Activated CD4-positive, alpha-beta T cell treated with anti-CD3 and anti-CD28 coated beads, Interleukin-2, amount 50 U/mL, for 48 hours (primary cell): ENCODE measurements around the gene AHI1.

Experiments used
- DNase-seq, 2 experiments: peaks; one replicate each; pipeline ENCODE4 v3.0.0-alpha.2; 2020

AHI1 gene

DNA sequence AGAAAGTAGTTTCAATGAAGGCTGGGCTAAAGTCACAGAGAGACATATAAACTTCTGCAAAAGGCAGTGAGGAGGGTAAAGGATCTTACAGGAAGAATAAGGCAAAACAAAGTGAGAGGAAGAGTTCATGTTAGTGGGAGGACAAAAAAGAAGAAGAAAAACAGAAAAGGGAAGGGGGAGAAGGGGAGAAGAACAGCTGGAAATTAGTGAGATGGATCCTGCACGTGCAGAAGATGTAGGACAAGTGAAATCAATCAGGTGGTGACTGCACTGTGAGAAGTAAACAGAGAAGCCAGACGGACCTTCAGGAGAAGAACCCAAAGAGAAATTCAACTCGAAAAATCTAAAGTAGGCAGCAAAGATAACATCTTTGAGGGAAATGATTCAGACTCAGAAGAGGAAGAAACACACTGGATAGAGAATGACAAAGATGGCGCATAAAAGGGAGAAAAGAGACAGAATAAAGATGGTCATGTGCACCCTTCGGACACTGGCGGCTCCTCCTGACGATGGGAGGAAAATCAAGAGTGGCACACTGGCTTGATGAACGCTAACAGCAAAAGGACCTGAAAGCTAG is 210.5 kb downstream of the AHI1 start:
- no peak for DNase-seq

DNA sequence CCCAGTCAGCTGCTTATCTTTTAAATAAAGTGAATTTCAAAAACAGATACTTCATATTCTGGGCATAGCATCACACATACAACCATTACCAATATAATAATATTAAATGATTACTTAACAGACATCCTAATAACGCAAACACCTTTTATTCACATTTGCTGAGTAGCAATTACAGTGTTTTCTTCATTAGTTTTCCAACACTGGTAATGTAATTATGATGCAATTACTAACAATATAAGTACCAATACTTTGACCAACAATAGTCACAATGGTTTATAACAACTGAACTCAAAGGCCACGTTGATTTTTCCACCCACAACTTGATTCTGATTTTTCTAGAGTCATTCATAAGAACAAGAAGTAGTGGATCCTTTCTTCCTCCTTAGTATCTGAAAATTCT is 212.4 kb downstream of the AHI1 start:
- no peak for DNase-seq

- no peak for DNase-seq
These were observed 213.6 kb downstream of the AHI1 start for GRCh38 chr6:135283926-135284325.

GRCh38 chr6:135282395-135282794 is 215.1 kb downstream of the AHI1 start:
- DNase-seq = no peak

DNA sequence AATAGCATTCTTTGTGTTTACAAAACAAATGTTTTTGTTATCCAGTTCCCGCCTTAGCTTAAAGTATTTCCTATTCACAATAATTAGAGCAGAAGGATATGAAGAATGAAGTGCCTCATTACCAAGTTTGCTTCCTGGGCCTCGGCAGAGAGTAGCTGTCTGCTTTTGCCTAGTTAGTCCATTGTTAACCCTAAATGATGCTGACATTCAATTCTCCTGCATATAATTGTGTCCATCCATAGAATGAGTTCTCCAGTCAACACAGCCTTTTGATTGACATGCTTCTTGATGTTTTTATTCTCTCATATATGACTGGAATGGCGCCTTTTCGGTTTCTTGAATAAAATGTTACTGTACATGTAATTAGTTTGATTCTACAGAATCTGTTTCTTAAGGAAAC is 215.6 kb downstream of the AHI1 start:
- no peak for DNase-seq

GRCh38 chr6:135281227-135281626 is 216.3 kb downstream of the AHI1 start:
- no peak for DNase-seq

DNA sequence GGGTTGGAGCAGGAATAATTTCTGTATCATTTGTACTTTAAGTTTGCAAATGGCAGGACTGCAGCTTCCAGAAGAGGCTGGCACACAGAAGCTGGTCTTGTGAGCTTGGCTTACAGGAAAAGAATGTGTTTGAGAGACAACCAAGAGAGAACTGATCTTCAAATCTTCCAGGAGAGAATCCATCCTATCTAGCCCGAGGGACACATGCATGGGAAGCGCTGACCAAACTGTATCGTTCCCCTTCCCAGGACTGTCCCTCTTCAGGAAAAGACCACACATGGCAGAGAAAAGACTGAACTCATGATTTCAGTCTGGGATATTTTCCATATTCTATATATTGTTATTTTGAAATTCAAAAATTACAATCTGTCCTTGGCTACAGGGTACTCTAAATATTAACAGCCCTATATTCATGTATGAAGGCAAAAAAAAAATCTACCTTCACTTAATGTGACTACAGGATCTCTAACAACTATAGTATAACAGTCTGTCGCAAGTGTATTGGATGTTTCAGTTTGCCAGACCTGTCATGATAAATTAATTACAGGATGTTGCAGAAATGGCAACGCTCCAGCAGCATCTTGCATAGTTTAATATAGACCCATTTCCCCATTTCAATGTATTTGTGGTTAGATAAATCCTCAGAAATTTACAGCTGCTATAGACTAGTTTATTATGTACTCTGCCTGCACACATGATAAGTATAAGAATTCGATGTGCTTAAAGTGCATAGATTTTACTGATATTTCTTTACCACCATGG is 217.0 kb downstream of the AHI1 start:
- no peak for DNase-seq

GRCh38 chr6:135277422-135277821 is 220.1 kb downstream of the AHI1 start:
- no peak for DNase-seq

GRCh38 chr6:135274561-135275293 is 222.8 kb downstream of the AHI1 start:
- DNase-seq = no peak

DNA sequence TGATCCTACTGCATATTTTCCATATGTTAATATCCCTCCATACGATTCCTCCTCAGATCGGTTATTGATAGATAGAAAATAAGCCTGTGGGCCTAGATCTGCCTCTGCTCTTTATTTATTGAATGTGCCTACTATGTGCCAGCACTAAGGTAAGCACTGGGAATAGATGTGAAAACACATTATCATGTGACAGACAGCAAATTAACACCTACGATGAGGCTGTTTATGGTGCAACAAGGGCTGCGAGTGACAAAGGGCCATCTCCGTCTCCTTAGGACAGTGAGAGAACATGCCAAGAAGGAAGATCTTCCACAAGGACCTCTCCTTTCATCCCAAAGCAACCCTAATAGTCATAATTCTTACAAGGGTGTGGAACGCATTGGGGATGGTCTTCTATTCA is 225.9 kb downstream of the AHI1 start:
- DNase-seq = no peak

GRCh38 chr6:135270676-135271536 is 226.6 kb downstream of the AHI1 start:
- no peak for DNase-seq

DNA sequence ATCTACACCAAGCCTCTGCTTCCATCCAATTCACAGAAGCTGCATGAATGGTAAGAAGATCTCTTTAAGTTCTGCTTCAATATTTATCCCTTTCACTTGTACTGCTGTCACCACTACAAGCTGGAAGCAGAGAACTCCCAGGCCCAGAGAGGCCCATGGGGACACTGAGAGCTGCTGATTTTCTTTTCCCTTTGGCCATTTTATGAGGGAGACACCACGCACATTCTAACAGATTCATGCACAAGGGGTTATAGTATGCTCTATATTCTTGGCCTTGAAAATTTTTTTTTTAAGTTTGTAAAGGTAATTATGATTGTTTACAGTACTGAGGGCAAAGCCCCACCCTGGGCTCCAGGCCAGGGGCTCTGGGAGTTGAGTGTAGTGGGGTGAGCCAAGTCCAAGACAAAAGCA is 228.1 kb downstream of the AHI1 start:
- no peak for DNase-seq

DNA sequence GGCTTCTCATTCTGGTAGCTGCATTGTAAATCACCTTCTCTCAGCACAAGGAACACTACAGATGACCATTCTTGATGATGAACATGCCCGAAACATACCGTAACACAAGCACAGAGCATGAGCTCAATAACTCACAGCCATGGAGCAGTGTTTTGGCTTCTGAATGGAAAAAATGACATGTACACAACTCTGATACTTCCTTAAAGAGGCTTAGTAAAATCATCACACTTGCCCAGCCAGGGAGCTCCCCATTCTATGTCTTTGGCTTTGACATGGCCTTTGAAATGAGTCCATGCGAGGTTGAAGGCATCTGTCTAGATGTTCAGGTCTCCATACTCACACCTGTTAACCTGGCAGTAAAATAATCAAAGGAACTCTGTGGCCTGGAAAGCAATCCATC is 228.8 kb downstream of the AHI1 start:
- DNase-seq = no peak

GRCh38 chr6:135268263-135268662 is 229.3 kb downstream of the AHI1 start:
- no peak for DNase-seq

DNA sequence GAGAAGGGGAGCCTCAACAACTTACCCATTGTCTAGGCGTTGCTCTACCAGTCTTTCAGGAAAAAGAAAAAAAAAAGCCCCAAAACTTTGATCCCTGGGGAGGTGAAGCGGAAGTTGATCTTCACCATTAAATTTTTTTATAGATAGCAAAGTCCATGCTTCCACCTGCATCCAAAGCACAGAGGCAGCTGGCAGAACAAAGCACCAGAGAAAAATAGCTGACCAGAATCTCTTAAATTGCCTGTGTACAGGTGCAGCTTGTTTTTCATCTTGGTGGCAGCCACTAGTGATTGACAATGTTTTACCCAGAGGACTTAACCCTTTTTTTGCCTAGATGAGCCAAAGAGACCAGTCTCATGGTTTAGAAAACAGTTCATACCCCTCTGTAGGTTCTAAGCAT is 230.5 kb downstream of the AHI1 start:
- DNase-seq = no peak

- DNase-seq = no peak
These were observed 230.9 kb downstream of the AHI1 start for GRCh38 chr6:135266675-135267074.

GRCh38 chr6:135265278-135265677 is 232.3 kb downstream of the AHI1 start:
- DNase-seq = no peak

DNA sequence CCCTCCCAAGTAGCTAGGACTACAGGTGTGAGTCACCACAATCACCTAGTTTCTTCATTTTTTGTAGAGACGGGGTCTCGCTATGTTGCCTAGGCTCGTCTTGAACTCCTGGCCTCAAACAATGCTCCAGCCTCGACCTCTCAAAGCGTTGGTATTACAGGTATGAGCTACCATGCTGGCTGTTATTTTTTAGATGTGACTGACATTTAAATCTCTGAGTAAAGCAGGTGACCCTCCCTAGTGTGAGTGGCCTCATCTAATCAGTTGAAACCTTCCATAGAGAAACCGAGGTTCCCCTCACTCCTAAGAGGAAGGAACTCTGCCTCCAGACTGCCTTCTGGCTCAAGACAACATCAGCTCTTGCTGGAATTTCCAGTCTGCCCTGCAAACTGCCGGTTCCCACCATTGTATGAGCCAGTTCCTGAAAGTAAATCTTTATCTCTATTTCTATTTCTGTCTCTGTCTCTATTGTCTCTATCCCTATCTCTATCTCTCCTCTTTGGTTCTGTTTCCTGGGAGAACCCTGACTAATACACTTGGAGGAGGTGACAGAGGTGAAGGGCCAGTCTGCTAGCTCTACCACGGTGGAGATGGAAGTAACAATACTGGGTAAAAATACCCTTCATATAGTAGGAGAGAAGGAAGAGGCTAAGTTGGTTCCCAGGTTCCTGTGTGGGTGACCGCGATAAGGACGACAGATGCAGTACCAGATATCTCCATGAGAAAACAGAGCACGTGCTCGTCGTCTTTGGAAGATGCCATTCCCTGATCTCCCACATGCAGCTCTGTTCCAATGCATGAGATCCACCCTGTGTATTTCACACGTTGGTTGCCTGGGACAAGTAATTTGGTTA is 235.4 kb downstream of the AHI1 start:
- DNase-seq = no peak

DNA sequence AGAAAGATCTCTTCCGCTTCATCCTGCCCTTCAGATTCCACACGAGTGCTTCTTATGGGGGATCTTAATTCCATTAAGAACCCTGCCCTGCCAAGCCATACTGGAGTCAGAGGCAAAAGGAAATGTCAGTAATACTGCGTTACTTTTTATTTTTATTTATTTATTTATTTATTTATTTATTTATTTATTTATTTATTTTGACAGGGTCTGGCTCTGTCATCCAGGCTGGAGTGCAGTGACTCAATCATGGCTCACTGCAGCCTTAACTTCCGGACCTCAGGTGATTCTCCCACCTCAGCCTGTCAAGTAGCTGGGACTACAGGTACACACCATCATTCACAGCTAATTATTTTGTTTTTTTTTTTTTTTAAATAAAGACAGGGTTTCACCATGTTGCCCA is 236.9 kb downstream of the AHI1 start:
- DNase-seq = no peak

GRCh38 chr6:135258970-135259369 is 238.6 kb downstream of the AHI1 start:
- DNase-seq = no peak

DNA sequence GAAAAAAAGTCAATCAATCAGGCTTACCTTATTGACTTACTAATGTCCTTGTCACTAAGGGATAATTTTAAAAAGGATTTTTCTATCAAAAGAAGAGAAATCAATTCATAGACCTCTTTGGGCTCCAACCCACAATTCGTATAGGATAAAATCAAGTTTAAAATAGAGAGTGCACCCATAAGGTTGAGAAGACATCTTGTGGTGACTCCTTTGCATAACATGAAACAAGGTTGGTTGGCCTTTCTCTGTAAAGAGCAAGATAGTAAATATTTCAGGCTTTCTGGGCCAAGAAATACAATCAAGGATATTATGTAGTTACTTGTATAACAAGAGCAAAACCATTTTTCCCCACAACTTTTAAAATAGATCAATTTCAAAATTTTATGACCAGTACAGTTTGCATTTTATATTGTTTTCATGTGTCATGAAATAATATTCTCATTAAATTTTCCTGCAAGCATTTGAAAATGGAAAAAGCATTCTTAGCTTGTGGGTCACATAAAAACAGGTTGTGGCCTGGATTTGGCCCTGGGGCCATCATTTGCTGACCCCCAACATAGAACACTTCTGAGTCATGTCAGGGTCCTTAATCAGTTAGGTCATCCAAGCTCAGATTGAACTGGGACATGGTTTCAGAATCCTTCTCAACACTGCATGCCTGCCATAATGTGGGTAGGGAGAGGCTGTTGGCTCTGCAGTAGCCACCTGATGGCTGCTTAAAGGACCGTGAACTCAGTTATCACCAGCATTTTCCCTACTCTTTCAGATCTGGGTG is 239.7 kb downstream of the AHI1 start:
- DNase-seq = no peak
